ENCODE data around the gene PIP4P1. TPM values are rescaled to one million over a fixed set of nuclear protein-coding genes. Genes with fewer than 3 reads are reported as not detected.

The PIP4P1 gene
- total and polyA plus RNA-seq, 2 of the 13 experiments (the other 11 are each of a cell fraction or from before 2014, with no cell fraction given) = 33.4 to 47.0 TPM

DNA sequence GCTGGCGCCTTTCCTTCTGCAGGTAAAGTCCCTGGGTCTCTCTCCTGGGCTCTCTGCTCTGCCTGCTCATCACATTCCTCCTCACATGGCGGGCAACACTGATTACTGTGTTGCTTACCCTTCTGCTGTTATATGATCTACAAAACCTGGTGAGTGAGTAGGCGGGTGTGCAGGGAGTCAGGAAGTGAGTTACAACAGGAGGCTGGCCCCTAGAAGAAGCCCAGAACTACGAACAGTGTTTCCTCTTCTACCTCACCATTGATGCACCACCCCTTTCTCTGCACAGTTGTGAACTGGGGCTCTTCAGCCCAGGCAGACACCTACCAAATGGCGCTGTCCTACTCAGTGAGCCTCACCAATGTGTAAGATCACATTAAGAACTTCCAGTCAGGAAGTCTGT lies 20.4 kb downstream of the PIP4P1 start (continued):
- TF ChIP-seq FOXA1 (IDR thresholded peaks at IDR 0.05) (no peak), FOXA1 (CRISPR knock-in tag; IDR thresholded peaks at IDR 0.05) (no peak), ISL2 (CRISPR knock-in tag; IDR thresholded peaks at IDR 0.05) (no peak), ZNF780A (CRISPR knock-in tag; IDR thresholded peaks at IDR 0.05) (no peak), CENPT (CRISPR knock-in tag; IDR thresholded peaks at IDR 0.05; ENCODE audit: low read depth) (no peak), MTF1 (CRISPR knock-in tag; IDR thresholded peaks at IDR 0.05) (no peak)

DNA sequence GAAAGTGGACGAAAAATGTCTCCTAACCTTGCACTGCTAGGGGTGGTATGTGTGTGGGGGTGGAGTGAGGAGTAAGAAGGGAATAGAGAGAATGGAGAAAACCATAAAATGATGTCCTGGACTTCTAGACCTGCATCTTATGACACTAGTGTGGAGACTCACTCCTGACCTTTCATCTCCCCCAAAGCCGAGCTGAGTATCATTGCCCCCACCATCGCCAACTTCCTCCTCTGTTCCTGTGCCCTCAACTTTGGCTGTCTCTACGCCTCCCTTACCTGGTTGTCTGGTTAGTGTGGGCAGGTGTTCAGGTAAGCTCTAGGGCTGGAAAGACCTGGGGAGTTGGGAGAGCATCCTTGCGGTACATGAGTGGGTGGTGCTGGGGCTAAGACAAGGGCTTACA lies 20.8 kb downstream of the PIP4P1 start:
- FAIRE-seq = no peak
- no peaks in the 10 kb centered on the region for H3K79me2 ChIP-seq (ENCODE audit: insufficient read depth, low read length)
- no peak for TF ChIP-seq RNF219 (CRISPR knock-in tag; IDR thresholded peaks at IDR 0.05)
- TF ChIP-seq ZNF781 (CRISPR knock-in tag; IDR thresholded peaks at IDR 0.05; ENCODE audit: borderline replicate concordance, not compliant biosample characterization) = no peak
- no peak for TF ChIP-seq ATAD3A (CRISPR knock-in tag; IDR thresholded peaks at IDR 0.05)
- TF ChIP-seq SMAD1 (CRISPR knock-in tag; IDR thresholded peaks at IDR 0.05; ENCODE audit: borderline replicate concordance, low read depth) = no peak
- no peak for TF ChIP-seq TSC22D2 (CRISPR knock-in tag; IDR thresholded peaks at IDR 0.05; ENCODE audit: borderline replicate concordance)
- CTCF ChIA-PET (ENCODE audit: low intra/inter-chr PET ratio, low total read pairs) = no interaction called here
- no peak overlapping the region for H3K4me2 ChIP-seq (ENCODE audit: low read depth, low read length)
- no peak overlapping the region for H2AFZ ChIP-seq (ENCODE audit: low read length)
- H3K9me3 ChIP-seq (ENCODE audit: low read length) = no peaks in the 10 kb centered on the region
- H4K20me1 ChIP-seq (ENCODE audit: insufficient read depth, low read length) = no peaks in the 10 kb centered on the region
- in situ Hi-C loops (cut with HindIII; ENCODE audit: extremely low pct_ligation_motif_present, low pct_unique_long_range_greater_than_20kb) = no loop called here
- peaks cover 1 to 9% of the 10 kb centered on the region in 2 experiments; a peak in 2 of 5 replicates for H3K27me3 ChIP-seq (ENCODE audit: control insufficient read depth in 1 of 2, insufficient read depth in 2 of 2, low read length in 2 of 2)
- H3K4me3 ChIP-seq (replicated peaks in 1 of 3; ENCODE audit: insufficient read depth in 1 of 3, low read depth in 2 of 3, low read length in 3 of 3) = no peak overlapping the region
- H3K9ac ChIP-seq (ENCODE audit: insufficient read depth, low read depth, low read length) = no peak overlapping the region
- 69% methylated on average over 4 of the region's 5 CpGs for WGBS (ENCODE audit: low lambda C conversion rate)
- H3K27ac ChIP-seq (ENCODE audit: extremely low read length, insufficient read depth, low read length) = no peak overlapping the region
- 0 out of 5 replicates have a peak, but pooled peaks cover 0 to 2% of the 10 kb centered on the region in 2 experiments for H3K36me3 ChIP-seq (replicated peaks in 1 of 2; ENCODE audit: control insufficient read depth in 1 of 2, insufficient read depth in 2 of 2, low read length in 2 of 2)
- no TSS peak for BruUV-seq (replicated peaks)
- DNase-seq (ENCODE audit: low spot score) = no peak
- peaks cover 18% of the 10 kb centered on the region for H3K4me1 ChIP-seq (ENCODE audit: insufficient read depth, low read length)
- intact Hi-C loops (cut with micrococcal nuclease; ENCODE audit: unreplicated experiment) = no loop called here
- no peak for ATAC-seq
- POLR2A ChIA-PET = interaction anchor here (1.3 kb wide), 1 partner anchor 15 kb away, joined by 4 read pairs; the partner anchor contains the start of gene APEX1
